ENCODE measurements around the gene UBXN6. TPM values are rescaled to one million over a fixed set of nuclear protein-coding genes. Genes with fewer than 3 reads are reported as not detected.

UBXN6 gene
- total RNA-seq, 4 donors from 2014 or later = 93.8 to 230 (median 114) TPM

DNA sequence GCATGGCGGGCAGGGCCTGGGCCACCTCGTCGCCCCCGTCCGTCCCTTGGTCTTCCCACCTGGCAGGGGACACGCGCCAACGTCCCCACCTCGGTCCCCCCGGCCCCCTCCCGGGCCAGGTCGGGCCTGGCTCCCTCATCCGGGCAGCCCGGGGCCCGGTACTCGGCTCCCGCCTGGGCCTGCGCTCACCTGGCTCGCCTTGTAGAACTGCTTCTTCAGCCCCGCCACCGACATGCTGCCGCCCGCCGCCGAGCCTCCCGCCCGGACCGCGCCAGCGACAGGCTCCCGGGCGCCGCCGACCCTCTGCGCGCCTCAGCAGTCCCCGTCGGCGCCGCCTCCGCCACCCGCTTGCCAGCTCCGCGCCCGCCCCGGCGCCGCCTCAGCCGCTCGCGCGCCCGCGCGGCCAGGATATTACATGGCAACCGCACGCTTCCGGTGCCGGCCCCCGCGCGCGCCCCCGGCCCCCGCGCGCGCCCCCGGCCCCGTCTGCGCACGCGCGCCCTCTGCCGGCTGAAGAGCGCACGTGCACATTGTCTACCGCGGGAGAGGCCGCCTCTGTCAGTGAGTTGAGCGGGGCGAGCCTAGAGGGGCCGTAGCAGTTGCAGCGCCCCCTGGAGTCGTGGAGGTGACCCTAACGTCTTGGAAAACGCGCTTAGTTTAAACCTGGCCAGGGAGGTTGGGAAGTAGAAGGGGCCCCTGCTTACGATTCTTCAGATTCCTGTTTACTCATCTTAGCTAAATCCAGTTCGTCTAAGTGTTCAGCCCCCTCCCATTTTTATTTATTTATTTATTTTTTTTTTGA is 57.3 kb downstream of the UBXN6 start, which contains the start of gene SH3GL1:
TSS of gene SH3GL1 (minus strand) at position 413 of the 802 bp plus-strand sequence. CDS start at position 234, 179 bp downstream.
- Histone ChIP-seq H3K4me1 (peaks cover 34 to 46% of the 10 kb centered on the region in 2 donors), H3K27ac (peak within 1 kb of the TSS; percentile 96 to 98 (median 97)), H3K27me3 (no peaks in the 10 kb centered on the region), H3K4me3 (peak within 1 kb of the TSS; percentile 88 to 97 (median 93)), H3K36me3 (peaks cover 0 to 2% of the 10 kb centered on the region in 2 donors), H3K9me3 (no peaks in the 10 kb centered on the region)
- intact Hi-C loops (cut with DNase I; ENCODE audit: low total_unique reads) = loop anchor here (1.0 to 10.0 kb wide), 7 partner anchors 21 to 336 kb away; partner anchors contain the start of genes PLIN5, YJU2 and ZBTB7A
- peak; percentile 70 to 74 for ATAC-seq
- DNase-seq = peak; percentile 91 to 92
- TF ChIP-seq POLR2A (IDR thresholded peaks at IDR 0.05) = peak; percentile 92 to 98
- TF ChIP-seq, protein P1, sequence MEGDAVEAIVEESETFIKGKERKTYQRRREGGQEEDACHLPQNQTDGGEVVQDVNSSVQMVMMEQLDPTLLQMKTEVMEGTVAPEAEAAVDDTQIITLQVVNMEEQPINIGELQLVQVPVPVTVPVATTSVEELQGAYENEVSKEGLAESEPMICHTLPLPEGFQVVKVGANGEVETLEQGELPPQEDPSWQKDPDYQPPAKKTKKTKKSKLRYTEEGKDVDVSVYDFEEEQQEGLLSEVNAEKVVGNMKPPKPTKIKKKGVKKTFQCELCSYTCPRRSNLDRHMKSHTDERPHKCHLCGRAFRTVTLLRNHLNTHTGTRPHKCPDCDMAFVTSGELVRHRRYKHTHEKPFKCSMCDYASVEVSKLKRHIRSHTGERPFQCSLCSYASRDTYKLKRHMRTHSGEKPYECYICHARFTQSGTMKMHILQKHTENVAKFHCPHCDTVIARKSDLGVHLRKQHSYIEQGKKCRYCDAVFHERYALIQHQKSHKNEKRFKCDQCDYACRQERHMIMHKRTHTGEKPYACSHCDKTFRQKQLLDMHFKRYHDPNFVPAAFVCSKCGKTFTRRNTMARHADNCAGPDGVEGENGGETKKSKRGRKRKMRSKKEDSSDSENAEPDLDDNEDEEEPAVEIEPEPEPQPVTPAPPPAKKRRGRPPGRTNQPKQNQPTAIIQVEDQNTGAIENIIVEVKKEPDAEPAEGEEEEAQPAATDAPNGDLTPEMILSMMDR (IDR thresholded peaks at IDR 0.05 in 4 of 5, conservative IDR thresholded peaks at IDR 0.05 in 1 of 5) = peak; percentile 92 to 99 (median 98)
- in situ Hi-C loops (cut with MboI; ENCODE audit: low sequenced_read_pairs in 4 of 4) = loop anchor here in 1 of 4 donors (25.0 kb wide), 1 partner anchor 138 kb away; no protein-coding TSS in a partner anchor

DNA sequence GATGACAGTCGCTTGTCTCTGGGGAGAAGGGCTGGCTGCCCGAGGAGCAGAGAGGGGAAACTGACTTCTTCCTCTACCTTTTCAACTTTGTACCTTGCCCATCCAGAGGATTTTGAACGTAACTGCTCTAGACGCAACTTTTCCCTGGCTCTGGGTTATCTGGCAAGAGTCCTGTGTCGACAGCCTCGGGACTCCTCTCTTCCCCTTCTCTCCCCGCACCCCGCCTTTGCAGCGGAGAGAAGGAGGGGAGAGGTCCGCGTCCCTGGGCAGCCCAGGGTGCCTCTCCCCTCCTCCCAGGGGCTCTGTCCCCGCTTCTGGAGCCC is 57.8 kb downstream of the UBXN6 start:
- peaks cover 0 to 7% of the 10 kb centered on the region in 2 donors for H3K36me3 ChIP-seq
- in situ Hi-C loops (cut with MboI; ENCODE audit: low sequenced_read_pairs in 4 of 4) (loop anchor here in 1 of 4 donors (25.0 kb wide), 1 partner anchor 137 kb away; no protein-coding TSS in a partner anchor), intact Hi-C loops (cut with DNase I; ENCODE audit: low total_unique reads) (loop anchor here (1.0 to 10.0 kb wide), 7 partner anchors 20 to 335 kb away; partner anchors contain the start of genes PLIN5, YJU2 and ZBTB7A)
- peak overlapping the region; percentile 88 to 97 (median 93) for H3K4me3 ChIP-seq
- H3K27ac ChIP-seq = peak overlapping the region; percentile 96 to 98 (median 97)
- H3K9me3 ChIP-seq = no peaks in the 10 kb centered on the region
- DNase-seq (peak in 1 of 2 donors; percentile 14), ATAC-seq (peak; percentile 9 to 15)
- TF ChIP-seq, protein P1 (IDR thresholded peaks at IDR 0.05 in 4 of 5, conservative IDR thresholded peaks at IDR 0.05 in 1 of 5) = no peak
- TF ChIP-seq POLR2A (IDR thresholded peaks at IDR 0.05) = no peak
- peaks cover 34 to 46% of the 10 kb centered on the region in 2 donors for H3K4me1 ChIP-seq
- no peaks in the 10 kb centered on the region for H3K27me3 ChIP-seq

DNA sequence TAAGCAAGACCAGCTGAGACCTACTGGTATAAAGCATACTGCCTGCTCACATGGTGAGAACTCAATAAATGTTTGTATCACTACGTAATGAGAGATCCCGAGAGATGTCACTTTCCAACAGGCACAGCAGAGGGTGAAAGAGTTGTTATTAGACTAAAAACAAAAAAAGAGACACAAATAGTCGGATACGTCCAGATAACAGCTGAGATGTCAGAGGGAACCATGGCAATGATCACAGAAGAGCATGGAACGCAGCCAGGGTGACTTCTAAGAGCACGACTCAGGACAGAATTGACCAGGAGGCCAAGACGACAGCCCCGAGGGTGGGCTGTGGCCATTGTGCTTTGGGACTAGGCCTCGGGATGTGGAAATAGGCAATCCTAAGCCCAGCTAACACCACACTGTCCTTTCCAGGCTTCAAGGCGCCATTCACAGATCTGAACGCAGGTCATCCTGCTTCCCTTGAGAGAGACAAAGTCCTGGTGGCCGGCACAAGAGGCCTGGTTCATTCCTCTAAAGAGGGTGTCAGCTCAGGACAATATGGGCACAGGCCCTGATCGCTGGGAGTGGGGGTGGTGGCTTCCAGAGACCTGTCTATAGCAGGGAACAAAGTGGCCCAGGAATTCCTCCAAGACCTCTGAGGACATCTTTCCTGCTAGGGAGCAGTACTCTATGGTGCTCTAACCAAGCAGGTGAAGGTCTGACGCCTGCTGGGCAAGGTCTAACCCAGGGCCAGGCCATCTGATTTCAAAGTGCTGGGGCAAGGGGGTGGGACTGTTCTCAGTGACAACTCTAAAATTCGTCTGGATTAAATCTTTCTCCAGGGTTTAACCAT is 60.4 kb downstream of the UBXN6 start:
- in situ Hi-C loops (cut with MboI; ENCODE audit: low sequenced_read_pairs in 4 of 4) (no loop called here), intact Hi-C loops (cut with DNase I; ENCODE audit: low total_unique reads) (no loop called here)
- H3K4me3 ChIP-seq = no peak overlapping the region
- no peaks in the 10 kb centered on the region for H3K9me3 ChIP-seq
- peak in 1 of 2 donors; percentile 21 for DNase-seq
- peaks cover 0 to 7% of the 10 kb centered on the region in 2 donors for H3K36me3 ChIP-seq
- TF ChIP-seq, protein P1 (IDR thresholded peaks at IDR 0.05 in 4 of 5, conservative IDR thresholded peaks at IDR 0.05 in 1 of 5) = no peak
- TF ChIP-seq POLR2A (IDR thresholded peaks at IDR 0.05) = no peak
- H3K27me3 ChIP-seq = no peaks in the 10 kb centered on the region
- peak overlapping the region; percentile 60 to 98 (median 65) for H3K27ac ChIP-seq
- ATAC-seq = no peak
- H3K4me1 ChIP-seq = peaks cover 45 to 47% of the 10 kb centered on the region in 2 donors

Small RNA genes lying within 50 kb of the gene (microRNA-seq; reads per million reads assigned to microRNA genes)
- gene MIR4746 (ENCODE audit: borderline replicate concordance in 2 of 2) = 0 reads per million in 2 donors

Other genes starting within 250 kb of the UBXN6 start
- gene EBI3, start 228.3 kb downstream of the UBXN6 start, total RNA-seq = 1 to 10 TPM in 1 of 4 donors, under 1 TPM in 2, not detected in 1; 0.38 to 1.7 (median 0.85) TPM
- 10 to 100 TPM; 13.5 to 37.8 (median 19.9) TPM for gene YJU2, start 210.7 kb downstream of the UBXN6 start, total RNA-seq
- gene SHD, start 178.5 kb downstream of the UBXN6 start, total RNA-seq = under 1 TPM in 1 of 4 donors, not detected in 3; 0.26 TPM
- not detected for gene TMIGD2, start 155.4 kb downstream of the UBXN6 start, total RNA-seq
- not detected for gene FSD1, start 153.2 kb downstream of the UBXN6 start, total RNA-seq
- gene STAP2, start 119.0 kb downstream of the UBXN6 start, total RNA-seq = 1 to 10 TPM in 2 of 4 donors, under 1 TPM in 1, not detected in 1; 0.94 to 2.1 (median 1.3) TPM
- 1 to 10 TPM; 2.7 to 3.1 (median 3.0) TPM for gene MPND, start 114.2 kb downstream of the UBXN6 start, total RNA-seq
- gene SH3GL1, start 57.2 kb downstream of the UBXN6 start, total RNA-seq = 10 to 100 TPM; 11.6 to 19.4 (median 15.8) TPM
- gene CHAF1A, start 55.2 kb downstream of the UBXN6 start, total RNA-seq = 10 to 100 TPM in 2 of 4 donors, 1 to 10 TPM in 2; 7.3 to 15.8 (median 9.7) TPM
- gene HDGFL2, start 14.5 kb upstream of the UBXN6 start, total RNA-seq = 10 to 100 TPM; 46.5 to 83.2 (median 56.1) TPM
- 100 to 1,000 TPM in 3 of 4 donors, 10 to 100 TPM in 1; 79.6 to 282 (median 152) TPM for gene PLIN4, start 60.7 kb upstream of the UBXN6 start, total RNA-seq
- gene PLIN5, start 77.4 kb upstream of the UBXN6 start, total RNA-seq = 100 to 1,000 TPM in 1 of 4 donors, 10 to 100 TPM in 3; 23.5 to 127 (median 52.9) TPM
- 1 to 10 TPM in 1 of 4 donors, under 1 TPM in 2, not detected in 1; 0.15 to 2.7 (median 0.98) TPM for gene LRG1, start 82.2 kb upstream of the UBXN6 start, total RNA-seq
- 1 to 10 TPM; 1.4 to 3.3 (median 2.6) TPM for gene SEMA6B, start 101.9 kb upstream of the UBXN6 start, total RNA-seq
- 1 to 10 TPM; 1.3 to 2.9 (median 1.7) TPM for gene TNFAIP8L1, start 181.7 kb upstream of the UBXN6 start, total RNA-seq
- gene MYDGF, start 212.5 kb upstream of the UBXN6 start, total RNA-seq = 10 to 100 TPM in 2 of 4 donors, 1 to 10 TPM in 2; 8.0 to 12.9 (median 10.1) TPM

Measured in gastrocnemius medialis (tissue), 4 donors.